Endothelial cell of umbilical vein (primary cell): ENCODE results near the gene FTO. TPM values are rescaled to one million over a fixed set of nuclear protein-coding genes. Genes with fewer than 3 reads are reported as not detected.

Source experiments
- BruUV-seq: library from RNA; stranded (reverse); fragments of 400-500 nt; replicated peaks from 2 replicates; lab custom pipeline; 2021; lab: Mats Ljungman, UMichigan
- CTCF ChIA-PET: fragments of 300-600, 350-600 bp; sonication (Branson Sonifier 250); formaldehyde crosslinking; loops from one replicate; lab custom pipeline; 2021; ENCODE audit warnings: antibody characterized with exemption, inconsistent platforms; lab: Charles Lee
- POLR2A ChIA-PET: fragments of 300-600, 350-600 bp; sonication (Branson Sonifier 250); formaldehyde crosslinking; loops from one replicate; lab custom pipeline; 2021; ENCODE audit warnings: antibody characterized with exemption, inconsistent platforms; lab: Charles Lee
- DNase-seq: peaks from one replicate; pipeline ENCODE4 v3.0.0-alpha.2; 2011; ENCODE audit warnings: low read depth, low spot score
- FAIRE-seq: peaks from 2 replicates; lab custom pipeline; 2011; peaks lifted over from hg19 to GRCh38; lab: Jason Lieb, UNC
- H2AFZ ChIP-seq: 2 replicates; pipeline ENCODE4 v1.6.0; 2012; ENCODE audit warnings: low read depth, low read length, control low read depth, inconsistent platforms
- H3K27ac ChIP-seq: 2 replicates; pipeline ENCODE4 v1.5.1; 2011; ENCODE audit warnings: low read depth, mild to moderate bottlenecking, control low read depth, low read length, moderate library complexity; ENCODE audit not compliant: insufficient read depth
- H3K27me3 ChIP-seq, 2 experiments: 2 replicates each; pipeline versions ENCODE4 v1.6.0 to v1.6.1; 2011; ENCODE audit warnings: low read length in 2 of 2, mixed read lengths in 1 of 2; ENCODE audit not compliant: control insufficient read depth in 2 of 2, insufficient read depth in 2 of 2
- H3K36me3 ChIP-seq, 2 experiments: 2 replicates in 1 of 2; 3 replicates in 1 of 2; pipeline ENCODE4 v1.5.1; 2011; ENCODE audit warnings: low read length in 2 of 2, mild to moderate bottlenecking in 1 of 2, moderate library complexity in 1 of 2; ENCODE audit not compliant: control insufficient read depth in 2 of 2, insufficient read depth in 2 of 2; ENCODE audit errors: extremely low read depth in 1 of 2
- H3K4me1 ChIP-seq: 3 replicates; pipeline ENCODE4 v1.5.1; 2011; ENCODE audit warnings: mild to moderate bottlenecking, low read length; ENCODE audit not compliant: control insufficient read depth, insufficient read depth; ENCODE audit errors: extremely low read depth
- H3K4me2 ChIP-seq: 2 replicates; pipeline ENCODE4 v1.6.1; 2011; ENCODE audit warnings: low read length, control low read depth, mixed read lengths; ENCODE audit not compliant: insufficient read depth
- H3K4me3 ChIP-seq, 3 experiments: fragments of 200-600 bp in 1 of 3; sonication (generic), shearing (Covaris generic) in 1 of 3; replicated peaks in 1 of 3; 2 replicates each; pipeline ENCODE4 v1.5.1; 2011 to 2016; ENCODE audit warnings: control low read depth in 3 of 3, low read length in 3 of 3, mild to moderate bottlenecking in 2 of 3, inconsistent platforms in 1 of 3, low read depth in 1 of 3, moderate library complexity in 1 of 3; ENCODE audit not compliant: insufficient read depth in 1 of 3
- H3K79me2 ChIP-seq: 2 replicates; pipeline ENCODE4 v1.6.0; 2012; ENCODE audit warnings: low read length, inconsistent platforms; ENCODE audit not compliant: control insufficient read depth, insufficient read depth
- H3K9ac ChIP-seq: replicated peaks from 2 replicates; pipeline ENCODE3; 2011; ENCODE audit warnings: low read length, control low read depth; ENCODE audit not compliant: insufficient read depth; ENCODE audit errors: extremely low read depth
- H3K9me1 ChIP-seq: replicated peaks from 3 replicates; pipeline ENCODE4 v1.6.0; 2011; ENCODE audit warnings: mild to moderate bottlenecking, low read length; ENCODE audit not compliant: control insufficient read depth, insufficient read depth; ENCODE audit errors: extremely low read depth
- H3K9me3 ChIP-seq: replicated peaks from 2 replicates; pipeline ENCODE4 v1.5.1; 2012; ENCODE audit warnings: low read length, inconsistent platforms; ENCODE audit not compliant: control insufficient read depth, insufficient read depth
- H4K20me1 ChIP-seq: replicated peaks from 2 replicates; pipeline ENCODE3; 2011; ENCODE audit warnings: mild to moderate bottlenecking, low read length; ENCODE audit not compliant: control insufficient read depth, insufficient read depth; ENCODE audit errors: extremely low read depth
- CTCF ChIP-seq, 2 donors: IDR thresholded peaks; 1 replicate in 1 of 2; 2 replicates in 1 of 2; pipeline ENCODE4 v1.5.1; 2011; ENCODE audit warnings: low read length in 2 of 2, mild to moderate bottlenecking in 2 of 2, moderate library complexity in 2 of 2, control low read depth in 1 of 2, inconsistent platforms in 1 of 2, low read depth in 1 of 2; ENCODE audit not compliant: insufficient read depth in 1 of 2; ENCODE audit errors: extremely low read depth in 1 of 2
- EZH2 ChIP-seq: IDR thresholded peaks from 2 replicates; pipeline ENCODE4 v1.6.1; 2012; ENCODE audit warnings: borderline replicate concordance, low read depth, mild to moderate bottlenecking, moderate library complexity, low read length, inconsistent platforms; ENCODE audit not compliant: severe bottlenecking
- FOS ChIP-seq: IDR thresholded peaks from 2 replicates; pipeline ENCODE4 v1.6.1; 2011; ENCODE audit warnings: mild to moderate bottlenecking, low read length, moderate library complexity, borderline replicate concordance; ENCODE audit not compliant: insufficient read depth
- GATA2 ChIP-seq: IDR thresholded peaks from 2 replicates; pipeline ENCODE4 v1.7.0; 2011; ENCODE audit warnings: low read depth, mild to moderate bottlenecking, moderate library complexity, mixed read lengths, low read length; ENCODE audit not compliant: insufficient read length, insufficient read depth
- JUN ChIP-seq: IDR thresholded peaks from 2 replicates; pipeline ENCODE4 v1.6.1; 2011; ENCODE audit warnings: borderline replicate concordance, low read depth; ENCODE audit not compliant: insufficient read length, insufficient read depth
- MAX ChIP-seq: IDR thresholded peaks from 2 replicates; pipeline ENCODE4 v1.6.1; 2011; ENCODE audit not compliant: insufficient read depth, insufficient read length
- MYC ChIP-seq: IDR thresholded peaks from one replicate; pipeline ENCODE4 v1.6.1; 2011; ENCODE audit warnings: mild to moderate bottlenecking, low read depth, low read length
- POLR2A ChIP-seq: IDR thresholded peaks from 2 replicates; pipeline ENCODE4 v1.6.1; 2012; ENCODE audit warnings: low read depth, mild to moderate bottlenecking, control low read depth, low read length
- POLR2AphosphoS5 ChIP-seq: IDR thresholded peaks from 2 replicates; pipeline ENCODE4 v1.6.1; 2012; ENCODE audit warnings: low read depth, mild to moderate bottlenecking, control low read depth, low read length, moderate library complexity; ENCODE audit not compliant: insufficient read depth
- dilution Hi-C: fragments of 300-500 bp; cut with MboI; formaldehyde crosslinking; loops from one replicate; pipeline ENCODE4 v1.15.0; 2019; ENCODE audit warnings: low sequenced_read_pairs; ENCODE audit not compliant: extremely low pct_ligation_motif_present
- intact Hi-C: fragments of 100-400 bp; cut with micrococcal nuclease; formaldehyde crosslinking; loops from one replicate; pipeline ENCODE4 v1.10.0; 2022
- polyA plus RNA-seq, 4 experiments: library from polyadenylated mRNA; depleted of rRNA in 3 of 4; stranded (reverse) in 3 of 4; unstranded in 1 of 4; fragments of >200 nt; gene quantifications; 2 replicates each; pipeline versions ENCODE4 v1.2.1 to v1.2.3, GENCODE V29; 2011 to 2012; ENCODE audit warnings: missing spikeins in 1 of 4
- total RNA-seq: library from RNA; stranded (reverse); gene quantifications from 2 replicates; pipeline ENCODE4 v1.2.3, GENCODE V29; 2021

Gene FTO
- total and polyA plus RNA-seq, 2 donors (not counting 3 experiments of a cell fraction or from before 2014, with no cell fraction given) = 48.6 to 87.1 TPM

- no peak overlapping the region for H3K4me2 ChIP-seq
- H3K79me2 ChIP-seq = no peaks in the 10 kb centered on the region
- TF ChIP-seq POLR2A = no peak
- no peak for TF ChIP-seq GATA2
- TF ChIP-seq MYC = no peak
- TF ChIP-seq EZH2 = no peak
- TF ChIP-seq FOS = no peak
- no peak for TF ChIP-seq POLR2AphosphoS5
- TF ChIP-seq MAX = no peak
- no peak for TF ChIP-seq JUN
- no peak for TF ChIP-seq CTCF (IDR thresholded peaks at IDR 0.05; ENCODE audit: extremely low read depth in 1 of 2, insufficient read depth in 1 of 2, low read depth in 1 of 2, low read length in 2 of 2)
- no peaks in the 10 kb centered on the region for H3K4me1 ChIP-seq
- POLR2A ChIA-PET = no interaction called here
- intact Hi-C loops (no loop called here), dilution Hi-C loops (no loop called here)
- no peaks in the 10 kb centered on the region for H3K9me3 ChIP-seq
- no peak overlapping the region for H3K9ac ChIP-seq
- BruUV-seq = no TSS peak
- peak; percentile 12 for FAIRE-seq
- DNase-seq = no peak
- H3K9me1 ChIP-seq = no peaks in the 10 kb centered on the region
- no peak overlapping the region for H3K27ac ChIP-seq
- H3K27me3 ChIP-seq = no peaks in the 10 kb centered on the region
- no peak overlapping the region for H3K4me3 ChIP-seq
- H4K20me1 ChIP-seq = no peaks in the 10 kb centered on the region
- H2AFZ ChIP-seq = no peak overlapping the region
- CTCF ChIA-PET = interaction anchor here (0.8 to 1.7 kb wide), 4 partner anchors 18 to 60 kb away, joined by 3 to 4 read pairs (median 3); no protein-coding TSS in a partner anchor
- H3K36me3 ChIP-seq = no peaks in the 10 kb centered on the region
These were observed 133.5 kb downstream of the FTO start for GRCh38 chr16:53837426-53837825.
